Gastrocnemius medialis (tissue), 4 donors: ENCODE measurements around the gene BSDC1.

Experiments used
- POLR2A ChIP-seq, 2 donors: fragments of 450-650 bp; IDR thresholded peaks; one replicate each; pipeline ENCODE4 v1.6.1; 2017; ENCODE audit warnings: antibody characterized with exemption in 2 of 2, mild to moderate bottlenecking in 2 of 2, moderate library complexity in 2 of 2
- TF ChIP-seq, protein P1 (sequence below), 5 experiments: fragments of 450-650 bp in 3 of 5; fragments of 200-600 bp in 2 of 5; sonication (generic) in 2 of 5; IDR thresholded peaks in 4 of 5; conservative IDR thresholded peaks in 1 of 5; 1 replicate in 4 of 5; 2 replicates in 1 of 5; pipeline ENCODE4 v1.5.1; 2016 to 2019; ENCODE audit warnings: antibody characterized with exemption in 5 of 5, mild to moderate bottlenecking in 3 of 5, moderate library complexity in 3 of 5

DNA sequence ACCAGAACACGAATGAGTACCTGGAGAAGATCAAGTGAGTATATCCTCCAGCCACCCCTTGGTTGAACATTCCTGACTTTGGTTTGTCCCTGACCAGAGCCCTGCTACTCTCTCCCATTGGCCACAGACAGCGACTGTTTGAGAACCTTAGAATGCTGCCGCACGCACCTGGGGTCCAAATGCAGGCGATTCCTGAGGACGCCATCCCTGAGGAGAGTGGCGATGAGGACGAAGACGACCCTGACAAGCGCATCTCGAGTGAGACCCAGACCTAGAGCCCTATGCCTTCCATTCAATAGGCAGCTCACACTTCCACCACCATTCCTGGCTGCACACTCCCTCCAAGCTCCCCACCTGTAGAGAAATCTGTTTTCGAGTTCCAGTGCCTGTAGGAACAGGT, 62.7 kb downstream of the BSDC1 start:
- TF ChIP-seq, protein P1, sequence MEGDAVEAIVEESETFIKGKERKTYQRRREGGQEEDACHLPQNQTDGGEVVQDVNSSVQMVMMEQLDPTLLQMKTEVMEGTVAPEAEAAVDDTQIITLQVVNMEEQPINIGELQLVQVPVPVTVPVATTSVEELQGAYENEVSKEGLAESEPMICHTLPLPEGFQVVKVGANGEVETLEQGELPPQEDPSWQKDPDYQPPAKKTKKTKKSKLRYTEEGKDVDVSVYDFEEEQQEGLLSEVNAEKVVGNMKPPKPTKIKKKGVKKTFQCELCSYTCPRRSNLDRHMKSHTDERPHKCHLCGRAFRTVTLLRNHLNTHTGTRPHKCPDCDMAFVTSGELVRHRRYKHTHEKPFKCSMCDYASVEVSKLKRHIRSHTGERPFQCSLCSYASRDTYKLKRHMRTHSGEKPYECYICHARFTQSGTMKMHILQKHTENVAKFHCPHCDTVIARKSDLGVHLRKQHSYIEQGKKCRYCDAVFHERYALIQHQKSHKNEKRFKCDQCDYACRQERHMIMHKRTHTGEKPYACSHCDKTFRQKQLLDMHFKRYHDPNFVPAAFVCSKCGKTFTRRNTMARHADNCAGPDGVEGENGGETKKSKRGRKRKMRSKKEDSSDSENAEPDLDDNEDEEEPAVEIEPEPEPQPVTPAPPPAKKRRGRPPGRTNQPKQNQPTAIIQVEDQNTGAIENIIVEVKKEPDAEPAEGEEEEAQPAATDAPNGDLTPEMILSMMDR (IDR thresholded peaks at IDR 0.05 in 4 of 5, conservative IDR thresholded peaks at IDR 0.05 in 1 of 5): no peak
- no peak for TF ChIP-seq POLR2A (IDR thresholded peaks at IDR 0.05)
